IPS DF 19.7 (cell line): ENCODE data around the gene RGS7.

ENCODE experiments used
- DNase-seq: peaks from one replicate; pipeline ENCODE4 v3.0.0-alpha.2; 2013; ENCODE audit warnings: low read depth, low spot score

RGS7 gene

DNA sequence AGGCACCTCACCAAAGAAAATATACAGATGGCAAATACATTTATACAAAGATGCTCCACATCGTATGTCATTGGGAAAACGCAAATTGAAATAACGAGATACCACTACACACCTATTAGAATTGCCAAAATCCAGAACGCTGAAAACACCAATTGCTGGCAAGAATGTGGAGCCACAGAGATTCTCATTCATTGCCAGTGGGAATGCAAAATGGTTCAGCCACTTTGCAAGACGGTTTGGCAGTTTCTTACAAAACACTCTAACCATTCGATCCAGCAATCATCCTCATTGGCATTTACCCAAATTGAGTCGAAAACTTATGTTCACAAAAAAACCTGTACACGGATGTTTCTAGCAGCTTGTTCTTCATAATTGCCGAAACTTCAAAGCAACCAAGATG is 521.7 kb downstream of the RGS7 start:
- DNase-seq = no peak

DNA sequence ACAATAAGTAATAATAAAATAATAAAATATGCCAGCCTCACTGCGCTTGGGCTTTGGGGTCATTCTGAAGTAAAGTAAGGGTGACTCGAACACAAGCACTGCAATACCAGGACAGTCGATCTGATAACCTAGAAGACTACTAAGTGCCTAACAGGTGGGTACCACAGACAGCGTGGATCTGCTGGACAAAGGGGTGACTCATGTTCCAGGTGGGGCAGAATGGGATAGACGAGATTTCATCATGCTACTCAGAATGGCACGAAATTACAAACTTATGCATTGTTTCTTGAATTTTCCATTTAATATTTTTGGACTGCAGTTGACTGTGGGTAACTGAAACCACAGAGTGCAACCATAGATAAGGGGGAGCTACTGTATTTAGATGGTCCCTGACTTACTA is 523.9 kb downstream of the RGS7 start:
- DNase-seq = no peak

DNA sequence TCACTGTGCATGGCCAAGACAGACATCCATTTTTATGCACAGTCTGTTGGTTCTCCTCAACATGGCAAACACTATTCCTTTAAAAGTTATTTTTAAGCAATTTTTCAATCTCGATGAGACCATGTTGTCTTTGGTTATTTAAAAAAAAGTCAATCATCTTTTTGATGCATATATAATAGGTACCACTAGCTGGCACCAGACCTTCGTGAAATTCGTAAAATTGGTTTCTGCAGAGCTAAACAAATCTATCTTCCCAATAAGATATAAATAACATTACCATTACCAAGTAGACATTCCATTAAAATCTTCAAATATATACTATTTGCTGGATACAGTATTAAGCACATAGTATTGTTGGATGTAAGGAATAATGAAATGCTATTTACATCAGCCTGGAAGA is 525.1 kb downstream of the RGS7 start:
- DNase-seq = no peak

GRCh38 chr1:240831191-240831631 is 525.8 kb downstream of the RGS7 start:
- DNase-seq = no peak

- no peak for DNase-seq
Observed at GRCh38 chr1:240829487-240829886, 527.5 kb downstream of the RGS7 start.

- no peak for DNase-seq
Observed at GRCh38 chr1:240827786-240828185, 529.2 kb downstream of the RGS7 start.

DNA sequence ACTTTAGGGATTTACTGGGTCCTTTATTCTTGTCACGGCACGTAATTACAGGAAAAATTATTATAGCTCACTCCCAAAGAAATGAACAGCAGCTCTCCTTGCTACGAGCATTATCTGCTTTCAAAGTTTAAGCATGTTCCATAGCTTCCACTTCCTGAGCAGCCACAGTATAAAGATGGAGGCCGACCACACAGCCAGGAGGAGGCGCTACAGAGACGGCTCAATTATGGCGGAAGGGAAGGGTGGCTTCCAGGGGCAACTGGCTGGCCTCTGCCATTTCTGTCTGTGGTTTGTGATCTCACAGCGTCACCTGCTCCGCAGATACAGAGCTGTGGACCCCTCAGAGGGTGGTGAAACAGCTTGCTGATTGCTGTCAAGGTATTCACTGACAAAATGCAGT is 532.8 kb downstream of the RGS7 start:
- DNase-seq = no peak

DNA sequence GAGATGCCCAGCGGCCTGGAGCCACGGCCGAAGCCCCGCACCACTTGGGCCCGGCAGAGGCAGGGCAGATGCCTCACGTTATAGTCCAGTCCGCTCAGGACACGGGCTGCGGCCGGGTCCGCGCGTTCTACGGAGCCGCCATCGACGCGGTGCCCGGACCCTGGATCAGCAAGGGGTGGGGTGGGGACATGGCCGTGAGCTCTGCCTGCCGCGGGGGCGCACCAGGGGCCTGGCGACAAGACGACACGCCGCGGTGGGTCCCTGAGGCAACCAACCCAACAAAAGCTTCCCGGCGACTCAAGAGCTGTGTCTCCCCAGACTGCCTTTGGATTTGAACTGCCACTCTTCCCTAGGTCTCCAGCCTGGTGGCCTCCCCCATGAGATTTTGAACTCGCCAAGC is 533.6 kb downstream of the RGS7 start:
- DNase-seq = no peak

- no peak for DNase-seq
Observed at GRCh38 chr1:240821925-240822324, 535.1 kb downstream of the RGS7 start.

DNA sequence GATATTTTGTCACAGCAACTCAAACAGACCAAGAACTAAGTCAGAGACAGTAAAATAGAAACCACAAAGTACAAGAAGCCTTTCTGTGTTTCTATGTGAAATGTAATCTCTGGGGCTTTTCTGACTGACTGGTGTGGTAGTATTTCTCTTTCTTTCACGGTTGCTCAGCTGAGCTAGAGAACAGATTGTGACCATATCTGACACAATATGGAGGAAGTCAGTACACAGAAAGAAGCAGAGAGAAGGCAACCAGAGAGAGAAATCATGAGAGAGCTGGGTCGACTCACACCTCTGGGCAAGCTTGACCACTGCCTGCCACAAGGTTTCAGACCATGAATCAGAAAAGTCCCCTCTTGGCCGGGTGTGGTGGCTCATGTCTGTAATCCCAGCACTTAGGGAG is 536.2 kb downstream of the RGS7 start:
- DNase-seq = no peak

DNA sequence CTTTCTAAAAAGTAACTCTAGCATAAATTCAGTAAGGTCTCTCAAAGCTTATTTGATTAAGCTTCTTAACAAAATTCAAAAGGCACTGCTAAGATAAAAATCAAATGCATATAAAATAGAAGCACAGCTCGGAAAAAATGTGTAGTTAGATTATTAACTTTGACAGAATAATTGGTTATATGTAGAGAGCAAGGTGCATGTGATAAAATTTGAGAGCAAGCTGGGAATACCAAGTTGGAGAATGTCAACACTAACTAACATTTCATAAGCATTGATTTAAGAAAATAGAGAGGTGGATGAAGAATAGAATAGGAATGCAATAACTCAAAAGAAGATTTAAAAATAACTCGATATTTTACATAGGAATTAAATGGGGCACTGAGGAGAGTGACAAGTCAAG is 540.5 kb downstream of the RGS7 start:
- no peak for DNase-seq

DNA sequence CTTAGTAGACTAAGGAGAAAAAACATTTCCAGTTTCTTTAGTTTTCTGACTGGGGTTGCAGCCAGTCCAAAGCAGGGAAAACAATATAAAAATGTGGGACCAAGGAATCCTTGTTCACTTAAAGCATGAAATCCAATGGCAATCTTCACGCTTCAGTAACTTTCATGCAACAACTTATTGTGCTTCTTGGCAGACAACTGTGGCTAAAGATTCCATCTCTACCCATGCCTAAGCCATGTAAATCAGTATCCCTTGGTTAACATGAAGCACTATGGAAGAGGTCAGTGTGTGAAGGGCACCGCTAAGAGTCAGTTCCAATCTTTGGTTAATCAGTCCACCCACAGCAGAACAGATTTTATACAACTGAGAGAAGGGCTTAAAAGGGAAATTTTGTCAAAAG is 543.3 kb downstream of the RGS7 start:
- no peak for DNase-seq

DNA sequence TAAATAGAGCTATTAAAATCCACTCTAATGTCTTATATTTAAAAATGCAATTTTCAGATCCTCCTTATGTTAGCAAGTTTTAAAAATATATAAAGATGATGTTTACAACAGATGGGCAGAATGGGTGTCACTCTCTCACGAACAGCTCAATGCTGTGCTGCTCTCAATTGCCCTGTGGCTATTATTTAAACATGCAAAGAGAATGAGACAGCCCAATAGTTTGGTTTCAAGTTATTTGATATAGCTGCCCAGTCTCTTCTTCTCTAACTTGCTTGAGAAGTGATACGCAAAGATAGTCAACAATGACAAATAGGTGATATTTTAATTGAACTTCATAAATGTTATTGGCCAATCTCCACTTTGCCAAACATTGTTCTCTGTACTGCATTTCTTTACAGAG is 545.7 kb downstream of the RGS7 start:
- no peak for DNase-seq

GRCh38 chr1:240808381-240808780 is 548.6 kb downstream of the RGS7 start:
- DNase-seq = no peak

DNA sequence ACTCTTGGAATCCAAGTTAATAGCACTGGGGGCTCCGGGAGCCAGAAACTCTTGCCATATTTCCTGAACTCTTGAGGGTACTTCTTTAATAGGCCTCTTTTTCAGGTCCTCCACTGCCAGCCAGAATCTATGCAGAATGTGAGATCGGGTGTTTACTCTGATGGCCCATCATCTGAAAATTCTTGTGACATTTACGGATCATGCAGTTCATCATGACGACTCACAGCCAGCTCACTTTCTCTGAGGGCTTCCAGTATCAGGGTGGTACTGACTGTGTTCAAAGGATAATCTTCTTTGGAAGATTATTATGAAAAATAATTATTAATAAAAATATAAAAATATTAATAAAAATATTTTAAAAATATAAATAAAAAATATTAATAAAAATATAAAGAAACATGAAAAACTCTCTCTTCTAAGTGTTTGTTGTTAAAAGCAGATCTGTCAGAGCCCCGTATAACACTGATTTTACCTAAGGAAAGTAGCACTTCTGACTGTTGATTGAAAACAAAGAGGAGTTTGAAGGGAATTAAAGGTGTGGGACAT is 550.7 kb downstream of the RGS7 start:
- no peak for DNase-seq

GRCh38 chr1:240804475-240804874 is 552.5 kb downstream of the RGS7 start:
- DNase-seq = no peak

DNA sequence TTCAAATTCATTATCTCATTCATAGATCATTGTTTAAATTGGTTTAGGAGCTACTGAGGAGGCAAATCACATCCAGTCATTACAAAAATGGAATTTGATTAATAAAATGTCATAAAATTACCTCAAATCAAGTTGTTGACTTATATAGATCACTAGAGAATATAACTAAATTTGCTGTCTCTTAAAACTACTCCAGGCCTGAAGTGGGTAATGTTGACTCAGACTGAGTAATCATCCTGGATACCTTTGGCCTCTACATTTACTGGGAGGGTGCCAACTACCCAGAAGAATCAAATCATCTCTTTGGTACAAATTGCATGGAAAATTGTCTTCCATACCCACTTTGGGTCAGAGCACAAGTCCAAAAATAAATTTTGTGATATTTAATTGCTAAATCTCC is 553.9 kb downstream of the RGS7 start:
- DNase-seq = no peak

GRCh38 chr1:240802271-240802670 is 554.7 kb downstream of the RGS7 start:
- no peak for DNase-seq

DNA sequence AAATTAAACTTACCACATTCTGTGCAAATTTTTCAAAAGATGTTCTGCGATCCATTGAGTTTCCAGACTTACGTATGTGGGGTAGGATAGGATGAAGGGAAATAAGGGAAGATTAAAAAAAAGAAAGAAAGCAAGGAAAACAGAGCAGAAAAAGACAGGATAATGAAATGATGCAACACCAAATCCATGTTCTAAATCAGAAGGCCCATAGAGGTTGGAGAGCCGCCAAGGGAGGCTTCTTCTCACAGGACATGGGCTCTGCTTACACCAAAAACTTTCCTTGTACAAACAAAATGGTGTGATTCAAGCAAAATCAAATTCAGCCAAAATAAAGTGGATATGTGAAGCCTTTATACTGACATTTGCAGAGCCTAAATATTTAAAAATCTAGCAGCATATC is 555.6 kb downstream of the RGS7 start:
- DNase-seq = no peak

DNA sequence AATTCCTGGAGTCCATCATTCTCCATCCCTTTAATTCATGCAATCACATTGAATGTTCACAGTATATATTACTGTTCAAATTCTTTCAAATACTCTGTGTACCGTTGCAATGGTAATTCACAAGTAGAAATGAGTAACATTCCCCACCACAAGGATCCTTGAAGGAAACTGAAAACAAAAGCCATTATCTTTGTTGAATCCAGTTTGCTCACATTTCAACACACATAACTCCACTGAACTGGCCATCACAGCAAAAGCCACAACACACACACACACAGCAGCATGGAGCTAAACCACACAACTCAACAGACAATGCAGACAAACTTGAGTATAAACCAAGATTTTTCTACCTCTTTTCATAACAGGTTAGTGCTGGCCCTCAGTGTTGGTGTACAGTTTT is 556.7 kb downstream of the RGS7 start:
- no peak for DNase-seq

- DNase-seq = no peak
Observed at GRCh38 chr1:240797050-240797449, 560.0 kb downstream of the RGS7 start.

- DNase-seq = no peak
Observed at GRCh38 chr1:240794046-240794843, 562.8 kb downstream of the RGS7 start.

- no peak for DNase-seq
Observed at GRCh38 chr1:240792915-240793529, 564.0 kb downstream of the RGS7 start.
